Keratinocyte (primary cell): ENCODE results near the gene PGK2.

Experiments
- CTCF ChIP-seq, 3 experiments: IDR thresholded peaks in 1 of 3; conservative IDR thresholded peaks in 1 of 3; optimal IDR thresholded peaks in 1 of 3; 2 replicates in 2 of 3; 3 replicates in 1 of 3; pipeline versions ENCODE3 to v1.5.1; 2011; ENCODE audit warnings: low read length in 3 of 3, mild to moderate bottlenecking in 3 of 3, moderate library complexity in 2 of 3, control low read depth in 1 of 3, inconsistent platforms in 1 of 3; ENCODE audit not compliant: insufficient read depth in 2 of 3; ENCODE audit errors: extremely low read depth in 1 of 3
- EZH2 ChIP-seq: IDR thresholded peaks from one replicate; pipeline ENCODE4 v1.6.1; 2012; ENCODE audit warnings: inconsistent platforms, mild to moderate bottlenecking, low read length, moderate library complexity

GRCh38 chr6:49739423-49739822, 47.7 kb downstream of the PGK2 start:
- TF ChIP-seq CTCF (optimal IDR thresholded peaks at IDR 0.05 in 1 of 3, IDR thresholded peaks at IDR 0.05 in 1 of 3, conservative IDR thresholded peaks at IDR 0.05 in 1 of 3; ENCODE audit: extremely low read depth in 1 of 3, insufficient read depth in 2 of 3, low read length in 3 of 3) = no peak
- TF ChIP-seq EZH2 = no peak
